NT2/D1 (cell line): ENCODE measurements around the gene PXMP2.

ENCODE experiments used
- DNase-seq: peaks from one replicate; pipeline ENCODE4 v3.0.0-alpha.2; 2011; ENCODE audit warnings: low read depth, low spot score
- H3K27me3 ChIP-seq: 2 replicates; pipeline ENCODE4 v1.6.0; 2011; ENCODE audit warnings: mild to moderate bottlenecking; ENCODE audit not compliant: insufficient read length, insufficient read depth
- H3K36me3 ChIP-seq: 2 replicates; pipeline ENCODE4 v1.6.1; 2011; ENCODE audit warnings: mild to moderate bottlenecking, low read length, mixed read lengths; ENCODE audit not compliant: insufficient read depth, insufficient read length
- H3K4me1 ChIP-seq: 2 replicates; pipeline ENCODE4 v1.5.1; 2011; ENCODE audit not compliant: insufficient read depth, insufficient read length
- H3K4me3 ChIP-seq: 2 replicates; pipeline ENCODE4 v1.5.1; 2011; ENCODE audit warnings: low read depth; ENCODE audit not compliant: insufficient read length
- H3K9ac ChIP-seq: 2 replicates; pipeline ENCODE4 v1.6.0; 2011; ENCODE audit warnings: low read depth; ENCODE audit not compliant: insufficient read length
- H3K9me3 ChIP-seq: 2 replicates; pipeline ENCODE4 v1.5.1; 2011; ENCODE audit warnings: mild to moderate bottlenecking, low read length; ENCODE audit not compliant: insufficient read depth
- SUZ12 ChIP-seq: IDR thresholded peaks from 2 replicates; pipeline ENCODE4 v1.6.1; 2011; ENCODE audit not compliant: insufficient read length, insufficient read depth; ENCODE audit errors: extremely low read depth
- YY1 ChIP-seq: IDR thresholded peaks from 2 replicates; pipeline ENCODE4 v1.6.1; 2011; ENCODE audit not compliant: insufficient read length, insufficient read depth
- ZNF274 ChIP-seq: IDR thresholded peaks from 2 replicates; pipeline ENCODE4 v1.6.1; 2011; ENCODE audit warnings: mild to moderate bottlenecking, low read depth, low read length

PXMP2 gene

DNA sequence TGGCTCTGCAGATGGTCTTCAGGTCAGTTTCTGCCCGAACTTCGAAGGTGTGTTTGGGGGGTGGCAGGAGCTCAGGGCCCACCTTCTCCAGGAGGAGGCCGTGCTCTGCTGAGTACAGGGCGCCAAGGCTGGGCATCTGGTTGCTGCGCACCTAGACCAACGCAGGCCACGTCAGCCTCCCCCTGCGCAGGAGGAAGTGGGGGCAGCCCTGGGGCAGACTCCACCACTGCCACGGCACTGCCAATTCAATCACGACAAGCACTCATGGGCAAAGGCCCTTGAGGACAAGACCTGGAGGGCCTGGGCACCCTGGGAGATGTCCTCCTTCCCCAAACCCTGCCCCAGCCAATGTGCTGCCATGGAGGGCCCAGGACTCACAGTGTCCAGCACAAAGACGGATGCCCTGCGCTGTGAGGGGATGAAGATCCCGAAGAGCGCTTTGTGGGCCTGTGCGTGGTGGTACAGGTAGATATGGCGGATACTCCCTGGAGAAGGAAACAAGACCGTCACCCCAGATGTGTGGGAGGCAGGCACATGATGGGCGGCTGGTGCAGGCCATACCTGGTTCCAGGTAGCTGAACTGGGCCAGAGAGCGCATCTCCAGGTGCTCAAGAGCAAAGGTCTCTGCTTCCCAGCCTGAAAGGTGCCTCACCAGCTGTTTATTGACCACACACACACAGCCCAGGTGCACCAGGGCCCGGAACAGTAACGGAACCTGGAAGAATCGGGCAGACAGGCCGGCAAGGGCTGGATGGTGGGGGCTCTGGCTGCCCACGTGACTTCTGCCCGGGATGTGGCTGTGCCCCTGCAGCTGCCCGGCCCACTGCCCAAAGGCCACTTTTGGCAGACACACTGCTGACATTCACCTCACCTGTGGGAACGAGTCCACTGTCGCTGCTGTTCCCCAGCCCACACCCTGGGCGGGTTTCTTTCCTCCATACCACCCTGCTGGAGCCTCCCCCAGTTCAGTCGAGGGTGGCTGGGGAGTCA lies 44.2 kb upstream of the PXMP2 start:
- H3K4me3 ChIP-seq, result no peak overlapping the region
- TF ChIP-seq ZNF274 (no peak), SUZ12 (no peak), YY1 (no peak)
- H3K36me3 ChIP-seq, result peaks cover 90% of the 10 kb centered on the region
- H3K4me1 ChIP-seq, result no peaks in the 10 kb centered on the region
- H3K9me3 ChIP-seq, result no peaks in the 10 kb centered on the region
- DNase-seq, result no peak
- no peak overlapping the region for H3K9ac ChIP-seq
- H3K27me3 ChIP-seq, result no peaks in the 10 kb centered on the region

DNA sequence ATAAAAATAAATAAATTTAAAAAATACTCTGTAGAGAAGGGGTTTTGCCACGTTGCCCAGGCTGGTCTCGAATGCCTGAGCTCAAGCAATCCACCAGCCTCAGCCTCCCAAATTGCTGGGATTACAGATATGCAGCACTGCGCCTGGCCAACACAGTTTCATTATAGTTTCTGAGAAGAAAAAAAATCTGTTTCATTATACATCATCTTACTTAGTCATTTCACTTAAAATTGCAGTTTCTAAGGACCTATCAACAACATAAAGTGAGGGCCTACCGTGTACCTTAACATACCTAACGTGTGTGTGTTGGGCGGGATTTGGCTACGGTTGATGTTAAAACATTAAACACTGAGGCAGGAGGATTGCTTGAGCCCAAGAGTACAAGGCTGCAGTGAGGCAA lies 40.5 kb upstream of the PXMP2 start:
- no peaks in the 10 kb centered on the region for H3K4me1 ChIP-seq
- H3K9ac ChIP-seq, result no peak overlapping the region
- H3K27me3 ChIP-seq, result no peaks in the 10 kb centered on the region
- TF ChIP-seq SUZ12, result no peak
- TF ChIP-seq ZNF274, result no peak
- H3K4me3 ChIP-seq, result no peak overlapping the region
- H3K36me3 ChIP-seq, result peaks cover 88% of the 10 kb centered on the region
- no peaks in the 10 kb centered on the region for H3K9me3 ChIP-seq
- DNase-seq, result no peak

- H3K9me3 ChIP-seq, result no peaks in the 10 kb centered on the region
- H3K9ac ChIP-seq, result no peak overlapping the region
- no peak for DNase-seq
- TF ChIP-seq YY1, result no peak
- no peak for TF ChIP-seq SUZ12
- no peak for TF ChIP-seq ZNF274
- H3K36me3 ChIP-seq, result peaks cover 87% of the 10 kb centered on the region
- no peaks in the 10 kb centered on the region for H3K27me3 ChIP-seq
- no peaks in the 10 kb centered on the region for H3K4me1 ChIP-seq
- H3K4me3 ChIP-seq, result no peak overlapping the region
Measured at GRCh38 chr12:132647858-132648257, 39.5 kb upstream of the PXMP2 start.

DNA sequence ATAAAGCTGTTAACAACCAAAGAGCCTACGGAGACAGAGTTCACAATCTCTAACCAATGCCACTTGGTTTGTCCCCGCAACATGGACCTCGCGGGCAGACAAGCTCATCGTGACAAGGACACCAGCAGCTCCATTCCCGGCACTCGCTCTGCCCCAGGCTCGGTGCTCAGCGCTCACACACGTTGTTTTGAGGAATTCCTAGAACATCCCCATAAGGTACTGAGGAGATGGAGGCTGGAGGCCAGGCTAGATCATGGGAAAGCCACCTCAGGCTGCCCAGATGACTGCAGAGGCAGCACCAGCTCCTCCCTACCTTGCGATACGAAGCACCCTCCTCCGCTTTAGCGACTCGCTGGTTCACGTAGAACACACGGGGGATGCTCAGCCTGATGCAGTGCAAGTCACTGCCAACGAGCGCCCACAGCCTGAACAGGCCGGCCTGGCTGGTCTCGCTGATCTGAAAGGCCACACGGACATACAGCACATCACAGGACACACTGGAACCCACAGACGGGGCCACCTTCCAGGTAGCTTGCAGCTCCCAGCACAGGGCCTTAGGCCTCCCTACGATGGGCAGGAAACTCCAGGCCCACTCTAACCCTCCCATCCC lies 38.7 kb upstream of the PXMP2 start:
- Histone ChIP-seq H3K36me3 (peaks cover 87% of the 10 kb centered on the region), H3K4me1 (no peaks in the 10 kb centered on the region), H3K4me3 (no peak overlapping the region), H3K27me3 (no peaks in the 10 kb centered on the region), H3K9me3 (no peaks in the 10 kb centered on the region), H3K9ac (no peak overlapping the region)
- no peak for TF ChIP-seq YY1
- no peak for TF ChIP-seq SUZ12
- no peak for TF ChIP-seq ZNF274
- no peak for DNase-seq

DNA sequence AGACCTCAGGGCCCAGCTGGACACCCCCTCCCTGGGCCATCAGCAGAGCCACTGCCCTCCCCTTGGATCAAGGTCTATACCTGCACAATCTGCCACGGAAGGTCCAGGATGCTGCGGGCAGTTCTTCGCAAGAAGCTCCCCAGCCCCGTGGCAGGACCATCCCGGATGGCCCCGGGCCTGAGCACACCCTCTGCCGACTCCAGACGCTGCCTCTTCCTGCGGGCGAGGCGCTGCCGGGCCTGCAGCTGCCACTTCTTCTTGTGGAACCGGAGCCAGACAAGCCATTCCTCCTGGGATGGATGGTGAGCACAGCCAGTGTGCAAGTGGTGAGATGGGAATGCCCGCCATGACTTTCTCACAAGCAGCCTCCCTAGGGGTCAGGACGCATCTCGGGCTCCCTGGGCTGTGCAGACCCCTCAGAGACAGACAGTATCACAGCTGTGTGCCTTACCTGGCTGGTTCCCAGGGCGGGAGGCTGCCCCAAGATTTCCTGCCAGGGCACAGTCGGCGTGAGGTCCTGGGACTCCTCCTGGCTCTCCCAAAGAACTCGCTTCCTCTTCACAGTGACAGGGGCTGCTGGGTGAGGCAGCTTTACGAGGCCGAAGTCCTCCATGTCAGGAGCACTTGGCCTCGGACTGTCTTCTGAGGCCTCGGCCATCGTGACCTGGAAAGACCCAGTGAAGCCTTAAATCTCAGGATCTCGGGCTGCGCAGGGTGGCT lies 38.0 kb upstream of the PXMP2 start:
- Histone ChIP-seq H3K36me3 (peaks cover 87% of the 10 kb centered on the region), H3K9me3 (no peaks in the 10 kb centered on the region), H3K9ac (no peak overlapping the region), H3K4me3 (no peak overlapping the region), H3K4me1 (no peaks in the 10 kb centered on the region), H3K27me3 (no peaks in the 10 kb centered on the region)
- no peak for DNase-seq
- no peak for TF ChIP-seq ZNF274
- no peak for TF ChIP-seq YY1
- TF ChIP-seq SUZ12, result no peak

DNA sequence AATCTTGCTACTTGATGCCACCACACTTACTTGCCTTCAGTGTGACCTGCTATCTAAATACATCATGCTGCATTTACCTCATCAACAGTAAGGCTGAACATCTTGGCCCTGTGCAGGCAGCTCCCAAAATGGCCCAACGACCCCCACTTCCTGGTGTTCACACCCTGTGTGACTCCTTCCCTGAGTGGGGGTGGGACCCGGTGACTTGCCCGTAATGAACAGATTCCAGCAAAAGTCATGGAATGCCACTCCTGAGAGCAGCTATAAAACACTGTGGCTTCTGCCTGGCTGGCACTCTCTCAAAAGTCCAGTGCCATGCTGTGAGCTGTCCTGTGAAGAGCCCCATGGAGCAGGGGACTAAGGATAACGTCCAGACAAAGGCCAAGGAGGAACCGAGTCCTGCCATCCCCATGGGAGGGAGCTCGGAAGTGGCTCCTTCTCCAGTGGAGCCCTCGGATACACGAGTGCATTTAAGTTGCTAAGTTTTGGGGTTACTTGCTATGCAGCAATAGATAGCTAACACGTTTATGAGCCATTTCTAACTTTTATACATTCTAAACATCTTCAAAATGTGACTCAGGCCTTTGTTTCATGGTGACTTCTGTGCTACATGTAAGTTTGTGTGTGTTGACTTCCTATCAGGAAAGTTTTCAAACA lies 35.8 kb upstream of the PXMP2 start:
- H3K9ac ChIP-seq, result no peak overlapping the region
- DNase-seq, result no peak
- no peak overlapping the region for H3K4me3 ChIP-seq
- H3K9me3 ChIP-seq, result no peaks in the 10 kb centered on the region
- no peaks in the 10 kb centered on the region for H3K4me1 ChIP-seq
- H3K27me3 ChIP-seq, result no peaks in the 10 kb centered on the region
- no peak for TF ChIP-seq ZNF274
- no peak for TF ChIP-seq YY1
- TF ChIP-seq SUZ12, result no peak
- peaks cover 94% of the 10 kb centered on the region for H3K36me3 ChIP-seq
